ENCODE measurements around the gene CELF2.
"Not testable (repeated sequence)": the region's sequence is repeated elsewhere in the genome, so short reads cannot be mapped to it uniquely, and the experiment has no call there.

The CELF2 gene

DNA sequence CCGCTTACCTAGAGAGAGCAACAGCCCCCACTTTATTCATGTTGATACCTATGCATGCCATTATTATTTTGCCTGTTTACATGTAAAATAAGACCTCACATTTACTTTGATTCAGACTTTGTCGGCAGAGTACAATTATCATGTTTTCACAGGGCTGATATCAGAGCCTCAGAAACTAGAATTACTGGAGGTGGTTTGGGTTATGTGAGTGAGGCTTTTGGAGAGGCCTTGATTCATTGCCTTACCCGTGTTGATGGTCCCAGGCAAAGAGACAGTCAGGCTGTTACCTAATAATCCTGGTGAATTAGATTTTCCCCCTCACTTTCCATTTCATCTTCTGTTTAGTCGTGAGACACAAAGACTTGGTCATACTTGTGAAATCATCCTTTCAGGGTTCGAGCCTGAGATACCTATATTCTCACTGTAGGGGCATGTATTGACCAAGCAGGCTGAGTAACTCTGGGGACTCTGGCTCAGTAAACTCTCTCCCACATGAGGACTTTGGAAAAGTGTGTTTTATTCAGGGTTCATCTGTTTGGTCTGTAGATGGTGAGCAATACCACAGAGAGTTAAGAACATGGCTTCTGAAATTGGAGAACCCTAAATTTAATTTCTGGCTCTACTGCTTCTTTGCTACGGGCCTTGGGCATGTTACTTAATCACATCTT is 150.9 kb downstream of the CELF2 start:
- DNase-seq (ENCODE audit: low read depth in 2 of 3, low spot score in 2 of 3) = no peak

DNA sequence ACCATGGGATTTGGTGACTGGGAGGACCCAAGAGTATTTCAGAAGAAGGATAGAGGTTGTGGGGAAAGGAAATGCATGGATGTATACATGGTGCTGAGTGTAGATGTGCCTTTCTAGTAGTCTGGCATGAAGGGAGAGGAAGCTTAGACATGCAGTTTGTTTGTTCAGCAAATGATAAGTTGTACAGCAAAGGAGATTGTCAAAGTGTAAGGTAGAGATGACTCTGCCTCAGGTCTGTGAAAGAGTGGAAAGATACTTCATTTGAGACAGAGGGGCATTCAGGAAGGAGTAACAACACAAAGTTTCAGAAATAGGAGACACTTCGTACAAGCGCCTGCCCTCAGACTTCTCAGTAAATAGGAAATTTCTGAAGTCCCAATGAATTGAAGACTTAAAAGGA is 152.3 kb downstream of the CELF2 start:
- no peak for DNase-seq (ENCODE audit: low read depth in 2 of 3, low spot score in 2 of 3)

DNA sequence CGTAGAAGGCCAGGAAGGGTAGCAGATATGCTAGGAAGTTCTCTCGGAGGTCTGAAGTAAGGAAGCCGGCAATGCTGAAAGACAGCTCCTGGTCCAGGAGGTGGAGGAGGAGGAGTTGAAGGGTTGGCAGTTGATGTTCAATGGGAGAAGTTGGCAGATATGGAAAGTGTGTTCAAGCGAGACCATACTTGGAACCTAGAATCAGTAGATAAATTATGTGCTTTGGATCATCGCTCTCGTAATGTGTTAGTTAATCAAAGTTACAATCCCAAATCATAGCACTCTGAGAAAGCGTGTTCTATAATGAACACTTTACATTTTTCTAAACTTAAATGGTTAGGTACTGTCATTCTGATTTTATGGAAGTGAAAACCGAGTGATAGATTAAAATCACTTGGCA is 152.9 kb downstream of the CELF2 start:
- no peak for DNase-seq (ENCODE audit: low read depth in 2 of 3, low spot score in 2 of 3)

DNA sequence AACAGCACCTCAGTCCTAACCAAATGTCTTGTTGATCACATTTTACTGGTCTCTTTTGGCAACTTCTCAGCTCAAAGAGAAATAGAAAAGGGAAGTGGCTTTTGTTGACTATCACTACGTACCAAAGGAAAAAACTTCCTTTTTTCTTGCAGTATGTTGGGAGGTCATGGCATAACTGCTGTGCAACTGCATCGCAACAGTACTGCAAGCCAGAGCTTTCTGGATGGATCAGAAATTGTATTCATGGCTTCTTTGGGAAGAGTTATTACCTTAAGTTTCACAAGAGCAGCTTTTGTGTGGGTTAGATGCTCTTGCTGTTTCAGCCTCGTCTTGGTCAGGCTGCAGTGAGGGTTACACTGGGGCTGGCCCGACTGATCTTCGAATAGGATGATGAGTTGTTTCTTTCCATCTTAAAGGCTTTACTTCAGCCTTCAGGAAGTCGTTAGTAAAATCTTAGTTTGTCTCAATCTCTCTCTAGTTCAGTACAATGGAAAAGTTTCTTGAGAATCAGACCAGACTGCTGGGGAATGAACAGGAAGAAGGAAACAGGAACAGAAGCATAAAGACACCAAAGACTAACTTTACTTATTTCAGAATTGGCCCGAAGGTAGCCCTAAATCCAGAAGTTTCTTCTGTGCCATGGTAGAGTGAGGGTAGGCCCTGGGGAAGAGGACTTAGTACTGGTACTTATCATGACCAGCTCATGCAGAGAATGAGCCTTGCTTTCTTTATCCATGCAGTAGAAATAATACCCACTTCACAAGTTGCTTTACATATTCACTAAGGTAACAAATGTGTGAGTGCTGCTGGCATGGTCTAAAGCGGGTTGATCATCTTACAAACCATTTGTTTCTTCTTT is 153.6 kb downstream of the CELF2 start:
- DNase-seq (ENCODE audit: low read depth in 2 of 3, low spot score in 2 of 3) = peak in 1 of 3 experiments; percentile 39

DNA sequence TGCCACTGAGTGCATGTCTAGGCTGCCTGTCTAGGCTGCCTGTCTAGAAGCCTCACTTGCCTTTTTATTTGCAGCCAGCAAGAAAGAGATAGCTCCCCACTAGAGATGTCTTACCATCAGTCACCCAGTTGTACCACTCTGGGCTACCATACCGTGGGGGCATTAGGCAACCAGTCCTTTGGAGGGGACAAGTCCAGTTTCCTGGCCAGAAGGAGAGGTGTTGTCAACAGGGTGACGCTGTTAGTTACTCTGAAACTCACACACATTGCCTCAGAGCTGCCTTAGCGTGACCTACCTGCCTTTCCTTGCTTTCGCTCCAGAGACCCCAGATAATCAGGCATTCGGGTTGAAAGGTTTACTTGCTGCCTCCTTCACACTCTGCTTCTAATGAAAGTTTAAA is 155.4 kb downstream of the CELF2 start:
- no peak for DNase-seq (ENCODE audit: low read depth in 2 of 3, low spot score in 2 of 3)

DNA sequence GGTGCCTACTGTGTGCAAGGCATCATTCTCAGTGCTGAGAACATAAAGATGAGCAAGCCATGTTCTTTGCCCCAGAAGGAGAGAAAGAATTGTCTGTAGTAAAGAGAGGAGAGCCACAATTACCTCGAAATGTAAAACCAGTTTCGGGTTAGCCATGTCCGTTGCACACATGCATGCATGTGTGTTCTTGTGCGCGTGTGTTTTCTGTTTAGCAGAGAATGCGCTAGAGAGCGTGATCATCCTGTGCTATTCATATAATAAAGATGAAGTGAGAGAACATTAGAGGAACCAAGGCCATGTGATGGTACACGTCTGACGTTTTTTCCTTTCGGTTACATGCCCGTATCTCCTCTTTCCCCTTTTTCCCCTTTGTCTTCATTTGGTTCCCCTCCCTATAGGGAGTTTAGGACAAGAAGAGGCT is 158.2 kb downstream of the CELF2 start:
- no peak for DNase-seq (ENCODE audit: low read depth in 2 of 3, low spot score in 2 of 3)

DNA sequence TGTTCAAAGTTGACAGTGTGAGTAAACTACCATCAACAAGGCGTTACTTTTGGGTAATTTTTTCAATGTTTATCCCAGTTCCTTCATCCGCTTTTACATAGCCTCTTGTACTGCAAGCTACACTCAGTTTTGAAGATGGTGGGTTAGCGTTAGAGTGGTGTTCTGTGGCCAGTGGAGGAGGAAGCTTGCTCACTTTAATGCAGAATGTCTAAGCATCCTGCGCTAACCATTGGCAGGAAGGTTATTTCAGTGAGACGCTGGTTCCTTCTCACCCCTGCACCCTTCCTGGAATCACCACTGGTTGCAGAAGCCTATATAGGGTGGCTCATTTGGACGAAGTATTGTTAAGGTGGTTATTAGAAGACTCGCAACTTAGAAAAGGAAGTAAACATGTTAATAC is 159.1 kb downstream of the CELF2 start:
- DNase-seq (ENCODE audit: low read depth in 2 of 3, low spot score in 2 of 3) = peak in 1 of 3 experiments; percentile 28

DNA sequence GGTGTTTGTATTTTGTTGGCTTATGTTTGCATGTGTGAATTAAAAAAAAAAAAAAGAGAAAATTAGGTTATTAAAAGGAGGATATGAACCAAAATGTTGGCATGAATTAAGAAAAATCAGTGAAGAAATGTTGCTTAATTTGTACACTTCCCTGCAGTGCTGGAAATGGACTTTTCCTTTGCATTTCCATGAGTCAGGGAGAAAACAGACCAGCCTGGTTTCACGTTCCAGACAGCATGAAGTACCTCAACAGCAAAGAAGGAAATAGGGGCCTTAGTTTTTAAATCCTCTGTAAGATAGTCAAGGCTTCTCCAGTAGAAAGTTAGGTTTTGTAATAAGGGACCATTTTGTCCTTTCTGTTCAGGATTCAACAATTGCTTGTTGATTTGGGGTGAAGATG is 159.7 kb downstream of the CELF2 start:
- no peak for DNase-seq (ENCODE audit: low read depth in 2 of 3, low spot score in 2 of 3)

DNA sequence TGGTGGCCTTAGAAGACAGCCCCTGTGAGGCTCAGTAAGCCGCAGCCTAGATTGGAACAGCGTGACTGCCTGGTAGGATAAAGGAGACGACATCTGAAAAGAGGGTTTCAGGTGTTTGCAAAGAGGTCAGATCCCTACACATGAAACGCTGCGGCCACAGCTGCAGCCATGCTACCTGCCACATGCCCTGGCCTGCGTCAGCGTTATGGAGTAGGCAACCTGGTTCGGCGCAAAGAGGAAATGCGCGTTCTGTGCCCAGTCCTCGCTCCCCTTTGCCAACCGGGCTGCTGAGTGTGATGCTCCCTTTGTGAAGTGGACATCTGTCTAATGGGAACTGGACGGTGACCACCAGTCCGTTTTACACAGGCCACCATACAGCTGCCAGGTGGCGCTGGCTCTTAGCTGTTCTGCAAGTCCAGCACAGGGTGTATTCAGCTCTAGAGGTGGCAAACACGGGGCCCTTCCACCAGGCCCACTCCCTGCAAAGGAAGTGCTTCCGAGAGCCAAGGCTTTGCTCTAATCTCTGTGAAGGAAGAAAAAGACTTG is 160.3 kb downstream of the CELF2 start:
- no peak for DNase-seq (ENCODE audit: low read depth in 2 of 3, low spot score in 2 of 3)

DNA sequence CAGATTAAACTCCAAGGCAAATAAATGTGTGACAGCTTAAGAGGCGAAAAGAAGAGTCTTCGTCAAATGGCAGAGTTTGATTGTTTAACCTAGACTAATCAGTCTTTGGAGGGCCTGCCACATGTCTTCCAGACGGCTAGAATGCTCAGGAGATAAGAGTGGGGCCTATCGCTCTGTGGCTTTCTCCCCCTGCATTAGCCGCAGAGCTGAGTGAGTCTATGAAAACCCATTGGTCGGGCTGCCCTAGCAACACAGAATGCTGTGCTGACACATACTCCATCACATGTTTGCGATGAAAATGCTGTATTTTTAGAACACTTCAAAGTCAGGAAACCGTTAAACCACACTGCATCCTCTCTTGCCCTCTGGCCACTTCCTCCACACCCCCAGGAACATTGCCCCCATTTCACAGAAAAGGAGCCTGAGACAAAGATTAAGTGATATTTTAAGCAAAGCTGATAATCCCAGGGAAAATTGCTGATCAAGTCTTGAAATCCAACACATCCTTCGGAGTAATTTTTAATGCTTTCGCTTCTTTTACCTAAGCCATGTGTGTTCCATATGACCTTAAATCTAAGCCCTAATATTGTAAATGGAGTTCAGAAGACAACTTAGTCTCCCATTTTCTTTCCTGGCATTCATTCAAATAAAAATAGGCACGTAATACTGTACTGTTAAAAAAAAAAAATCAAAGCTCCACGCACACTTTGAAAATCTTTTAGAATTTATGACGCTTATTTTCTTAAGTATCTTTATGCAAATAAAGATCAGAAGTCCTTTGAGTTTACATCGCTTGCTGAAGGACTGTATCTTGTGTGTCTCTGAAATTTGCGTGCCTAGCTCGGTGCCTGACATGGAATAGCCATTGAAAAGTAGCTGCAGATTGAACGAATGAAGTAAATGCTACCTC is 161.2 kb downstream of the CELF2 start:
- peak in 1 of 3 experiments; percentile 73 for DNase-seq (ENCODE audit: low read depth in 2 of 3, low spot score in 2 of 3)

DNA sequence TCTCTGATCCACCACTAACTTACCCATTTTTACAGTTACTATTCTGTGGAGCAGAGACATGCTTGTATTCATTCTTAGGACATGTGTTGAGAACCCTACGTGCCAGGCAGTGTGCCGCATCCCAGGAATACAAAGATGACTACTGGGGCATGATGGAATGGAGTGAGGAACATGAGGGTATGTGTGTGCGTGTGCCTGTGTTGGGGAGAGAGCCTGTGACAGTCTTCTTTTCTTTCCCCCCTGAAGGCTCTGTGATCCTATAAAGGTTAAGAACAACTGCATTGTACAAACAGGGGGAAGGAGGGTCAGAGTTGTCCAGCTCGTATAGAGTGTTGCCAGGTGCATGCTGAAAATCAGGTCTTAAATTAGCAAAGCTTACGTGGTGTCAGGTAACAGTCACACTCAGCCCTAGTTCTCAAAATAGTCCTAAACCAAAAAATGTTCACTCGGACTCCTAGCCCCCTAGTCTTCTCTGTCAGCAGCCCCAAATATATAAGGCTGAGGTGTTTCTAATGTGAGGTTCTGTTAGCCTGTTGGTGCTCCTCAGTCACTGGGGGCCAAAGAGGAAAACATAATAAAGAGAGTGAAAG is 161.9 kb downstream of the CELF2 start:
- DNase-seq (ENCODE audit: low read depth in 2 of 3, low spot score in 2 of 3) = no peak

DNA sequence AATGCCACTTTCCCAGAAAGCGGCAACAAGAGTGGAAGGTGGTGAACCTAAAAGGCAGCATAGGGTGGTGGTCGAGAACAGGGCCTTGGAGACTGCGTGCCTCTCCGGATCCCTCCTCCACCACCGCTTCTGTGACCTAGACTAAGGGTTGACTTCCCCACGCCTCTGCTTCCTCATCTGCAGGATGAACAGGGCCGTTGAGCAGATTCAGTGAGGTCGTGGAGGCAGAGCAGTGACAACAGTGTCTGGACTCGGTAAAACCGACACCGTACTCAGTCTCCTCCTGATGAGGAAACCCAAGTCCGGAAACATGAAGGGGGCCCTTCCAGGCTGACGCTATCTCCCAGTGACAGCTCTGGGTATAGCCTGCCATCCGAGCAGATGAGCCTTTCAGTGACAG is 162.6 kb downstream of the CELF2 start:
- DNase-seq (ENCODE audit: low read depth in 2 of 3, low spot score in 2 of 3) = peak in 1 of 3 experiments; percentile 50

DNA sequence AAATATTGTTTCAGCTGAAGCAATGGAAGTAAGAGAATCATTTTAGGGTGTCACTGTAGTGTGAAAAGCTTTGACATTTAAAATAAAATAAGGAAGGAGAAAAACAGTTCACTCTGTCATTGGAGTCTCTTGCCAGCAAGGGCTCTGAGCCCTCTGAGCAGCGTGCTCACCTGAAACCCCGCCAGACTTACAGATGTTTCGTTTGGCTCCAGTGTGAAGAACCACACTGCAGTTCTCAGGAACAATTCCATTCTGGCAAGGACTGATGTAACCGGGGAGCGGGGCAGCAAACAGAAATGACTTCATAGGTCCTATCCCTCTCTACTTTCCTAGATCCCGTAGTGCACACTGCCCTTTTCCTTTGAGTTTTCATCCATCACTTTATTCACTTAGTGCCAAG is 164.3 kb downstream of the CELF2 start:
- DNase-seq (ENCODE audit: low read depth in 2 of 3, low spot score in 2 of 3) = no peak

DNA sequence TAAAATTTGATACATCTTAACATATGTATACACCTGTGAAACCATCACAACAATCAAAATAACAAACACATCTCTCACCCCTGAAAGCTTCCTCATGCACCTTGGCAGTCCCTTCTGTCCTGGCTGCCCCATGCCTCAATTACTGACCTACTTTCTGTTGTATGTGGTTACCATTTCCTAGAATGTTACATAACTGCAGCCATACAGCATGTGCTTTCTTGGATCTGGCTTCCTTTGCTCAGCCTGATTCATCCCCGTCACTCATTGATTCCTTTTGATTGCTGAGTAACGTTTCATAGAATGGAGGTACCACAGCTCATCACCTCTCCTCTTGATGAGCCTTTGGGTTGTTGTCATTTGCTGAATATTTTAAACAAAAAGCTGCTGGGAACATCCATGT is 165.3 kb downstream of the CELF2 start:
- DNase-seq (ENCODE audit: low read depth in 2 of 3, low spot score in 2 of 3) = no peak

DNA sequence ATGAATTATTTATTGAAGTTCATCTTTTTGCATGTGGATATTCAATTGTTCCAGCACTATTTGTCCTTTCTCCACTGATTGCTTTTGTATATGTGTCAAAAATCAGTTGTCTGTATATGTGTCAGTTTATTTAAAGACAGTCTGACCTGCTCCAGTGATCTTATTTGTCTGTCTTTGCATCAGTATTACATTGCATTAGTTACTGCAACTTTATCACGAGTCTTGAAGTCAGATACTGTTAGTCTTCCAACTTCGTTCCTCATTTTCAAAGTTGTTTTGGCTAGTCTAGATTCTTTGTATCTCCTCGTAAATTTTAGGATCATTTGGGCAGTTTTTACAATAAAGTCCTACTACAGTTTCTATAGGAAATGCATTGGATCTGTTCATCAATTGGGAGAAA is 166.4 kb downstream of the CELF2 start:
- no peak for DNase-seq (ENCODE audit: low read depth in 2 of 3, low spot score in 2 of 3)

DNA sequence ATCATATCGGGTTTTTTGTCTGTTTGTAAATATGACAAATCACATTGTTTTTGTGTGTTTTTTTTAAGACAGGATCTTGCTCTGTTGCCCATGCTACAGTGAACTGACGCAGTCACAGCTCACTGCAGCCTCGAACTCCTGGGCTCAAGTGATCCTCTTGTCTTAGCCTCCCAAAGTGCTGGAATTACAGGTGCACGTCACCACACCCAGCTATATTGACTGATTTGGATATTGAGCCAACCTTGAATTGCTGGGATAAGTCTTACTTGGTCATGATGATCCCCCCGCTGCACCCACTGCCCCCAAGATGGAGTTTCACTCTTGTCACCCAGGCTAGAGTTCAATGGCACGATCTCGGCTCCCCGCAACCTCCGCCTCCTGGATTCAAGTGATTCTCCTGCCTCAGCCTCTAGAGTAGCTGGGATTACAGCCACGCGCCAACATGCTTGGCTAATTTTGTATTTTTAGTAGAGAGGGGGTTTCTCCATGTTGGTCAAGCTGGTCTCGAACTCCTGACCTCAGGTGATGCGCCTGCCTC is 167.5 kb downstream of the CELF2 start:
- DNase-seq (ENCODE audit: low read depth in 2 of 3, low spot score in 2 of 3) = not testable (repeated sequence)

DNA sequence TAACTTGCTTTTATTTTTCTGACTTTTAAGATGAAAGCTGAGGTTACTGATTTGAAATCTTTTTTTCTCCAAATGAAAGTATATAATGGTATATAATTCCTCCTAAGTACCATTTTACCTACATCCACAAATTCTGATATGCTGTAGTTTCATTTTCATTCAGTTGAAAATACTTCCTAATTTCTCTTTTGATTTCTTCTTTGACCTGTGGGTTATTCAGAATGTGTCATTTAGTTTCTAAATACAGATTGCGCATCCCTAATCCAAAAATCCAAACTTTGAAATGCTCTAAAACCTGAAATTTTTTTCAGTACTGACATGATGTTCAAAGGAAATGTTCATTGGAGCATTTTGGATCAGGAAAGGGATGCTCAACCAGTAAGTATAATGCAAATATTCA is 168.7 kb downstream of the CELF2 start:
- DNase-seq (ENCODE audit: low read depth in 2 of 3, low spot score in 2 of 3) = no peak

DNA sequence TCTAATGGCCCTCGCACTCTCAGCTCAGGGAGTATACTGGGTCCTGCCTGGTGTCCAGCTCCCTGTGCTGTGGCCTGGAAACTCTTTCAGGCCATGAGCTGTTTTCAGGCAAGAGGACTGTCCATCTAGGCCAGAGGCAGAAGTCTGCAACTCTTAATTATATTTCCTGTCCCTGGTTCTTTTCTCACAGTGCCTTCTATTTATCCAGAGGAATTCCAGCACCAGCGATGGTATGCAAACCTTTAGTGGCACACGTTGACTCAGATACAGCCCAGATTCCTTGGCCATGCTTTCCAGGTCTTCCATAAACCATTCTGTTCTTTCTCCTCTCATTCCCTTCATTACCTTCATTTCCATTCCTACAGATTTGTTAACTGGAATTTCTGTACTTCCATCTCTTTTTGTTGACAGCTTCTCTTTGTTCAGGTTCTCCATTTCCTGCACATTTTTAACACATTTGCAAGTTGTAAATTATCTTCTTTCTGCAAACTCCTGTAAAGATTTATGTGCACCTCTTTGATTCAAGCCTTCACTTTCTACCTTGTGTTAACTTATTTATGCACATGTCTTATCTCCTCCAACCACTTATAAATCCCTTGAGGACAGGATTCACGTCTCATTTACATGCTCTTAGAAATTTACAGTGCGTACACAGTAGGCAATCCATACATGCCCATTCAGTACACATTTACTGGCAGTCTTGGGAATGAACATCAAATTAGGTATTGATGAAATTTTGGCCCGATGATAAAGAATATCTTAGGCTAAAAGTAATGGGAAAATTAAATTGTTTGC is 172.1 kb downstream of the CELF2 start:
- DNase-seq (ENCODE audit: low read depth in 2 of 3, low spot score in 2 of 3) = no peak

DNA sequence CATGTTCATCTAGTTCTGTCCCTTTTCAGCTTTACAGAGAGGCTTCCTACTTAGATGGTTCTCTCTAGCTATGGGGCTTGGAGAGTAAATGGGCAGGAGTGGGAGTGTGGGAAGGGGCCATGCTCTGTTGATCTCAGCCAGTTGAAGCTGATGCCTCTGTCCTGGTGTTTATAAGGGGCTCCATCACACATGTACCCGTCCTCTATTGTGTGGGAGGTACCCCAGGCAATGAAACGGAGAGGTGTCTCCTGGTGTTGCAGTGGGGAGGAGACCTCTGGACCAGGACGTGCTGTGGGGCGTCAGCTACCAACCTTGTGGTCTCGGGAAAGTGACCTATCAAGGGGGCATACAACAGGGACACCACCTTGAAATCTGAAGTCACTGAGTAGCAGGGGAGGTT is 173.5 kb downstream of the CELF2 start:
- DNase-seq (ENCODE audit: low read depth in 2 of 3, low spot score in 2 of 3) = no peak

DNA sequence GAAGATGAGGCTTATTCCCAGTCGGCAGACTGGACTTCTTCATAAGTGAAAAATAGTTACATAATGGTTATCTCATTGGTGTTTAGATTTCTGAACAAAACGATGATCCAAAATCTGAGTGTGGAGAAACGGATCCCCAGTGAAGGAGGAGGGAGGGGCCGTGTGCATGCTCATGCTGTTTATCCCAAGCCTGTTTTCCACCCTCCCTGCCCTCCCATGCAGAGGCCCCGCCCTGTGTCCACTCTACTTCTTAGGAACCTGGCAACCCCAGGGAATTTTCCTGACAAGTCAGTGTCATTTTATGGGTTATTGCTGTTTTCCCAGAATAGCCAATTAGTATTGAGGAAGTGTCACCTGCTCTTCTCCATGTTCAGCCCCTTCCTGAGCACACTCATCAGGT is 174.0 kb downstream of the CELF2 start:
- DNase-seq (ENCODE audit: low read depth in 2 of 3, low spot score in 2 of 3) = no peak
